ENCODE measurements around the gene ALG10. TPM values are rescaled to one million over a fixed set of nuclear protein-coding genes. Genes with fewer than 3 reads are reported as not detected.

ALG10 gene

DNA sequence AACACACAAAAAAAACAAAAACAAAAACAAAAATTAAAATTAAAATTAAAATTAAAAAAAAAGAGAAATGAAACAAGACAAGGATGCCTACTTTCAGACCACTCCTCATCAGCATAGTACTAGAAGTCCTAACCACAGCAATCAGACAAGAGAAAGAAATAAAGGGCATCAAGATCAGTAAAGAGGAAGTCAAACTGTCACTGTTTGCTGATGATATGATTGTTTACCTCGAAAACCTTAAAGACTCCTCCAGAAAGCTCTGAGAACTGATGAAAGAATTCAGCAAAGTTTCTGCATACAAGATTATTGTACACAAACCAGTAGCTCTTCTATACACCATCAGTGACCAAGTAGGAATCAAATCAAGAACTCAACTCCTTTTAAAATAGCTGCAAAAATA lies 29.2 kb downstream of the ALG10 start:
- H2BK120ac ChIP-seq (ENCODE audit: low read depth, low read length) = no peak overlapping the region
- H4K91ac ChIP-seq (ENCODE audit: low read depth, low read length, poor library complexity) = no peak overlapping the region
- H3K23ac ChIP-seq (ENCODE audit: low read depth, low read length, poor library complexity) = no peak overlapping the region
- H3K18ac ChIP-seq (ENCODE audit: low read length) = no peak overlapping the region
- no peak overlapping the region for H3K27ac ChIP-seq (replicated peaks; ENCODE audit: low read length)
- DNase-seq (ENCODE audit: low spot score) = no peak
- no peak overlapping the region for H3K4ac ChIP-seq (ENCODE audit: low read length)
- H3K14ac ChIP-seq (ENCODE audit: low read length) = no peak overlapping the region
- no peaks in the 10 kb centered on the region for H3K27me3 ChIP-seq (ENCODE audit: control insufficient read depth in 3 of 3, insufficient read depth in 3 of 3, low read depth in 1 of 3, low read length in 3 of 3)
- WGBS, 2 donors (ENCODE audit: extremely low coverage in 2 of 2, insufficient read length in 2 of 2, insufficient replicate concordance in 1 of 2) = no CpG with 5 or more reads among the region's 1 CpG
- H2BK12ac ChIP-seq (ENCODE audit: low read length) = no peak overlapping the region
- H3K9ac ChIP-seq (ENCODE audit: low read depth, low read length, poor library complexity) = no peak overlapping the region
- no peaks in the 10 kb centered on the region for H3K79me1 ChIP-seq (ENCODE audit: low read depth, low read length)
- no peak overlapping the region for H3K4me2 ChIP-seq (ENCODE audit: insufficient read depth, low read length, poor library complexity, severe bottlenecking)
- H2AK5ac ChIP-seq (ENCODE audit: low read depth, low read length) = no peak overlapping the region
- no peak overlapping the region for H3K4me3 ChIP-seq (ENCODE audit: low read length in 2 of 2)
- no peak overlapping the region for H2BK5ac ChIP-seq (ENCODE audit: low read length)
- H3K9me3 ChIP-seq (replicated peaks in 1 of 2; ENCODE audit: control insufficient read depth in 2 of 2, insufficient read depth in 1 of 2, low read depth in 1 of 2, low read length in 2 of 2) = peaks cover 0 to 6% of the 10 kb centered on the region in 2 donors
- no peaks in the 10 kb centered on the region for H3K4me1 ChIP-seq (ENCODE audit: control insufficient read depth in 2 of 2, insufficient read depth in 1 of 2, low read depth in 1 of 2, low read length in 2 of 2)
- H4K8ac ChIP-seq (ENCODE audit: low read depth, low read length) = no peak overlapping the region
- H2BK15ac ChIP-seq (ENCODE audit: low read length) = no peak overlapping the region
- H3K36me3 ChIP-seq (replicated peaks in 1 of 2; ENCODE audit: control insufficient read depth in 2 of 2, insufficient read depth in 2 of 2, low read length in 2 of 2) = no peaks in the 10 kb centered on the region
- no peak overlapping the region for H2AFZ ChIP-seq (ENCODE audit: low read length)

DNA sequence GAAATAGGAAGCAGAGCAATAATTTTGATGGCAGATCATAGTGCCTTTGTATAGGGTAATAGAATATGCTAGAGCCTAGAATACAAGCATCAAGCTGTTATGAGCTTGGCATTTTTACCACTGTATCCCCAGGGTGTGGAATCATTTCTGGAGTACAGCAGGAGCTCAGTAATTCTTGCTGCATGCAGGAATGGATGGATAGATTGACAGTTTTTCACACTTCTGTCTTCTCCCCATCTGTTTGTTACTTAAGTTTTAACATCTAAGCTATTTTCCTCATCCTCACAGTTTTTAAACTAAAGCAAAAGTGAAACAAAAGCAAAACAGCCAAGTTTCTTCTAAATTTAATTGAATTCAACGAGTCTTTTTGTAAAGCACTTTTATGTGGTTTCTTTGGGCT lies 32.6 kb downstream of the ALG10 start:
- Histone ChIP-seq H2BK15ac (ENCODE audit: low read length) (no peak overlapping the region), H3K27me3 (ENCODE audit: control insufficient read depth in 3 of 3, insufficient read depth in 3 of 3, low read depth in 1 of 3, low read length in 3 of 3) (no peaks in the 10 kb centered on the region), H3K4me2 (ENCODE audit: insufficient read depth, low read length, poor library complexity, severe bottlenecking) (no peak overlapping the region), H3K9ac (ENCODE audit: low read depth, low read length, poor library complexity) (no peak overlapping the region), H3K4me3 (ENCODE audit: low read length in 2 of 2) (no peak overlapping the region), H4K91ac (ENCODE audit: low read depth, low read length, poor library complexity) (no peak overlapping the region), H3K14ac (ENCODE audit: low read length) (no peak overlapping the region), H2BK12ac (ENCODE audit: low read length) (no peak overlapping the region), H3K27ac (replicated peaks; ENCODE audit: low read length) (no peak overlapping the region), H3K18ac (ENCODE audit: low read length) (no peak overlapping the region), H3K4ac (ENCODE audit: low read length) (no peak overlapping the region), H2AFZ (ENCODE audit: low read length) (no peak overlapping the region), H3K79me1 (ENCODE audit: low read depth, low read length) (no peaks in the 10 kb centered on the region), H2AK5ac (ENCODE audit: low read depth, low read length) (no peak overlapping the region), H2BK120ac (ENCODE audit: low read depth, low read length) (no peak overlapping the region), H3K23ac (ENCODE audit: low read depth, low read length, poor library complexity) (no peak overlapping the region), H3K4me1 (ENCODE audit: control insufficient read depth in 2 of 2, insufficient read depth in 1 of 2, low read depth in 1 of 2, low read length in 2 of 2) (no peaks in the 10 kb centered on the region), H3K36me3 (replicated peaks in 1 of 2; ENCODE audit: control insufficient read depth in 2 of 2, insufficient read depth in 2 of 2, low read length in 2 of 2) (no peaks in the 10 kb centered on the region), H3K9me3 (replicated peaks in 1 of 2; ENCODE audit: control insufficient read depth in 2 of 2, insufficient read depth in 1 of 2, low read depth in 1 of 2, low read length in 2 of 2) (peaks cover 0 to 1% of the 10 kb centered on the region in 2 donors), H4K8ac (ENCODE audit: low read depth, low read length) (no peak overlapping the region), H2BK5ac (ENCODE audit: low read length) (no peak overlapping the region)
- no peak for DNase-seq (ENCODE audit: low spot score)
- no CpG with 5 or more reads among the region's 1 CpG for WGBS, 2 donors (ENCODE audit: extremely low coverage in 2 of 2, insufficient read length in 2 of 2, insufficient replicate concordance in 1 of 2)

Small RNA genes lying within 50 kb of the gene (small RNA-seq; reads per million reads assigned to genes)
- not detected for gene RF00019 (ENCODE audit: insufficient read depth)
